Kasumi-1 (cell line): ENCODE data around the gene MRPS18B.
"Not testable (repeated sequence)": the region's sequence is repeated elsewhere in the genome, so short reads cannot be mapped to it uniquely, and the experiment has no call there.

Source experiments
- DNase-seq, 2 experiments: peaks; one replicate each; lab custom pipeline; 2025; lab: John Stamatoyannopoulos, UW

Gene MRPS18B

GRCh38 chr6:30641048-30641447 is 23.4 kb downstream of the MRPS18B start:
- peak; percentile 49 to 63 for DNase-seq

DNA sequence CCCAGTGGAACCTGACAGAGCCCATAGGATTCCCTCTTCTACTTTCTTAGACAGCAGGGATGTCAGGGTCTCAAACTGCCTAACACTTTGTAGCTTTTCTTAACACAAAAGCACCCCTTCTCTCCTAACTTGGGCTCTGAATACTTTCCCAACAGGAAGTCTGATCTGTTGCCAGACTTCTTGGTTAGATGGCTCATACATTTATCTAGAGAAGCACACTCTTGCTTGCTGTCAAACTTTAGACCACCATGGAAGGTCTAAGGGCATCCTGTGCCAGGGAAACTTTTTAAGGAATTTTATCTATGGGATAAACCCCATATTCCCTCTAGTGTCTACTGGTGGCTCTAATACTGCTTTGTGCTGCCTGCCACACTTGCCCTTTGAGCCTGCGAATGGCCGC is 26.0 kb downstream of the MRPS18B start:
- peak in 1 of 2 experiments; percentile 21 for DNase-seq

DNA sequence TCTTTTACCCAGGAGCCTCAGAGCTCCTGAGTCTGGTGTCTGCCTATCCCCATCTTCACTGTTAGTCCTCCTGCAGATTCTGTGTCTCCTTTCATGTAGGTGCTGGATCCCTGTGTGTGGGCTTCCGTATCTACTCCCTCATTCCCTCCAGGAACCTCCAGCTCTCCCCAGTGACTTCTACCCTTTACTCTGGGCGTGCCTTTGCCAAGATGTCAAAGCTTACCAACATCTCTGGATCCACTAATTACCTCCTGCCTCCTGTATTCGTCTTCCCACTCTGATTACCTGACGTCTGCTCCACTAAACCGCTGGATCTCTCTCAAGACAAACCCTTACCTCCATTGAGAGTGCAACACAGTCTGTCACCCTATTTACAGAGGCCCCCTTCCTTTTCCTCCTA is 27.1 kb downstream of the MRPS18B start:
- no peak for DNase-seq

- no peak for DNase-seq
Measured at GRCh38 chr6:30645989-30646388, 28.3 kb downstream of the MRPS18B start.

DNA sequence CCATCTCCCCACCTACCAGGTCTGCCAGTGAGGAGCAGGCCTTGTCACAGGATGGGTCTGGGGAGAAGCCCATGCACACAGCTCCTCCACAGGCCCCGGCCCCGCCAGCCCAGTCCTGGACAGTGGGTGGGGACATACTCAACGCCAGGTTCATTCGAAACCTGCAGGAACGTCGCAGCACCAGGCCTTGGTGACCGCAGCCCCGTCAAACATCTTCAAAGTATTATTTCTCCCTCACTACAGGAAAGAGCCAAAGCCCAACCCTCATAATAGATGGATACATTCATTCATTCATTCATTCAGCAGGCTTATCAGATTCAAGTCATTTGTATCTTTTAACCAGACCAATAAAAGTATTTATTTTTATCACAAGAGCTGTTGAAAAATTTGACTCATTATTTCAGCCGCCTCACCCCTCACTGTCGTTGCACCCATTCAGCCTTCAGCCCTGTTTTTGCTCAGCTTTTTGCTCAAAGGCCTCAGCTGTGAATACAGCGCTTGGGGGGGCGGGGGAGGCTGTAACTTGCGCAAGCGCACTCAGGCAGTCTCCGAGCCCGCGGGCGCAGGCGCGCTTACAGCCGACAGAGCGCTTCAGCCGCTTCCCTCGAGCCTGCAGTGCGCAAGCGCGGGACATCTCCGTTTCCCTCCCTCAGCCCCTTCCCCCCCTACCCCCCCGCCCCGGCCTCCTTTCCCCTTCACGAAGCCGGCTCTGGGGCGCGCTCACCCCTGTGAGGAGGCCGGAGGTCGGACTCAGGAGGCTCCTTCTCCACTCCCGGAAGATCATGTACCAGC is 29.0 kb downstream of the MRPS18B start, which contains the start of gene C6orf136:
C6orf136 (plus strand) TSS at position 684 of the 792 bp plus-strand sequence; CDS start at position 783, 99 bp downstream.
- DNase-seq: peak; percentile 88 to 89

DNA sequence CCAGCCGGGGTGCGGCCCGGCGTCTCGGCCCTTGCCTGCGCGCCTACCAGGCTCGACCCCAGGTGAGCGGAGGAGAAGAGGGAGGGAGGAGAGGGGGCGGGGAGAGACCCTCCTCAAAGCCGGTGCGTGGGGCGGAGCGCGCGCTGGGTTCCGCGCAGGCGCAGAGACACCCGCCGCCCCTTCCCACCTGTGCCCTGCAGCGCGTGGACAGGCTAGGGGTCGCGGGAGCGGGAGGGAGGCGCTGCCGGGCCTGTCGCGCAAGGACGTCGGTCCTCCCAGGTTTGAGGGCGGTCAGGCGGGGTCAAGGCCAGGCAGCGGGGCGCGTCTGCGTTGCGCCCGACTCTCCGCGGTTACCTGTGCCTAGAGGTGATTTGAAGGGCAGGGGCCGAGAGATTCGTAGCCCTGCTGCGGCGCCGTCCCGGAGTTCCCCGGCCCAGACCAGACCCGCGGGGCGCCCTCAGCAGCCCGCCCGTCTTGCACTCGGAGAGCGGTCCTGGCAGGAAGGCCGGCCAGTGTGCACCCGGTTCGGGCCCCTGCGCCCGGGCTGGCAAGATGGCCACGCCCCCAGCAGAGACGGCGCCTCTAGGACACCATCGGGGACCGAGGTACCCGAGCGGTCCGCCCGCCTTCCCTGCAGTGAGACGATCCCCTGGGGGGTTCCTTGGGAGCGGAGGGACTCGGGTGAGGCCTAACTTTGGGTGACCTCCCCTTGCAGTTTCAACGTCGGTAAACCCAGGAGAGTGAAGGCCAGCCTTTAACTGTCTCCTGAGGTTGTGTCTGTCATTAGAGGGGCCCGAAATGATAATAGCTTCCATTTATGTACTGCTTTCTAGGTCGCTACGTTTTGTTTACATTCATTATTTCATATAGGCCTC is 29.8 kb downstream of the MRPS18B start:
- DNase-seq: peak; percentile 68 to 71

GRCh38 chr6:30651143-30651542 is 33.5 kb downstream of the MRPS18B start:
- DNase-seq: no peak

DNA sequence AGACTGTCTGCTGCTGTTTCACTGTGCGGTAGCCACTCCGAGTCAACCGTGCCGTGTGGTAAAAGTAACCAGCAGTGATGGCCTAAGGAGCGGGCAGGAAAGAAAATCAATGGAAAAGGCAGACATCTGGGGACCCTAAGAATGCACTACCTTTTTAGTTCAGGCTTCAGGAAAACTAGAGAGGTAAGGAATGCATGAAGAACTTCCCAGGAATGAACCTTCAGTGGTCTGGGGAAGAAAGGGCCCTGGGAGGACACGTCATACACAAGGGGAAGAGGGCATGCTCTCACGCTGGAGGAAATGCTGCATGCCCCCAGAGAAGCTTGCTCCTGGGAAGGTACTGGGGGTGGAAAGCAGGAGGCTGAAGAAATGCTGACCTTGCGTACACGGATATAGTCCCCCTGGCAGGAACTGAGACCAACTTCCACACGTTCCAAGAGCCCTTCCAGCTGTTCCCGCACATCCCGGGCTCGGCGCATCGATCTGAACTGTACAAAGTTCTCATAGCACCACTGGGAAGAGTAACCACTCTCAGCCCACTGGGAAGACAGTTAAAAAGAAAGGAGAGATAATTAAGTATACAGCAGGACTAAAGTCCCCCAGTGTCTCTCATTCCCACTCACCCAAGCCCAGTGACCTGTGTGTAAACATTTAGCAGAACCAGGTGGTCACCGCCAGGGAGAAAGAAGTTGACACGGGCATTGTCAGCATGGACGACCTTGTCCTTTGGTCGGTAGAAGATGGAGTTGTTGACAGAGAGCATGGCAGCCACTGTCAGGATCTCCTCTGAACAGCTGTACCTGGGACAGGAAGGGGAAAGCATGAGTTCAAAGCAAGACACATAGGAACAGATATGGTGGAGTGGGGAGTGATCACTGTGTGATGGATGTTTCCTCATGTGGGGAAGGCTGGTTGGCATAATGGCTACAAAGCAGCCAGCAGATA is 37.4 kb downstream of the MRPS18B start:
- DNase-seq: no peak

DNA sequence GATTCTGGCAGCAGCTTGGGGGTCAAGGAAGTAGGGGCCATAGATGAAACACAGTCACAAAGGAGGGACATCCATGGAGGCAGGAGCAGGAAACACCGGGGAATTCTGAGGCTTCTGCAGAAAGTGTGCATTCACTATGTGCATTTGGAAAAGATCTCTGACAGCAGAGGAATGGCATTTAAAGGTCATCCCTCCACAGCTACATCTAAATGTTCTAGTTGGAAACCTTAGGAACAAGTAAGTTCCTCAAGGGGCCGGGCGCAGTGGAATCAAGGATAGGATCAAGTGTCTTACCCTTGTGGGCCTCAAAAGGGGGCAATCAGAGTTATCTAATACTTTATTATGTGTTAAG is 38.1 kb downstream of the MRPS18B start:
- DNase-seq: no peak

GRCh38 chr6:30656513-30656912 is 38.9 kb downstream of the MRPS18B start:
- peak; percentile 78 to 84 for DNase-seq

GRCh38 chr6:30657454-30657853 is 39.8 kb downstream of the MRPS18B start:
- DNase-seq: no peak

GRCh38 chr6:30657922-30658321 is 40.3 kb downstream of the MRPS18B start:
- not testable (repeated sequence) for DNase-seq

GRCh38 chr6:30664994-30665767 is 47.5 kb downstream of the MRPS18B start:
- no peak for DNase-seq

DNA sequence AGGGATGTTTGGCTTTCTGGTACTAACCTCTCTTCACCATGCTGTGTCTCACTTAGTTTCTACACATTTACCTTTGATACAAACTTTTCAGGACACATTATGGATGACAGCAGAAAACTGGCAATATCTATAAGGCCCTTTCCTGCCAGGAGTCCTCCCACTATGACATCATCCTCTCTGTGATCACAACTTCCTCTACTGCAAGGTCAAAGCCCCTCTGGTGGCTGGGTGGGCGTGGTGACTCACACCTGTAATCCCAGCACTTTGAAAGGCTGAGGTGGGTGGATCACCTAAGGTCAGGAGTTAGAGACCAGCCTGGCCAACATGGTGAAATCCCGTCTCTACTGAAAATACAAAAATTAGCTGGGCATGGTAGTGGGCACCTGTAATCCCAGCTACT is 48.7 kb downstream of the MRPS18B start:
- DNase-seq: not testable (repeated sequence)

DNA sequence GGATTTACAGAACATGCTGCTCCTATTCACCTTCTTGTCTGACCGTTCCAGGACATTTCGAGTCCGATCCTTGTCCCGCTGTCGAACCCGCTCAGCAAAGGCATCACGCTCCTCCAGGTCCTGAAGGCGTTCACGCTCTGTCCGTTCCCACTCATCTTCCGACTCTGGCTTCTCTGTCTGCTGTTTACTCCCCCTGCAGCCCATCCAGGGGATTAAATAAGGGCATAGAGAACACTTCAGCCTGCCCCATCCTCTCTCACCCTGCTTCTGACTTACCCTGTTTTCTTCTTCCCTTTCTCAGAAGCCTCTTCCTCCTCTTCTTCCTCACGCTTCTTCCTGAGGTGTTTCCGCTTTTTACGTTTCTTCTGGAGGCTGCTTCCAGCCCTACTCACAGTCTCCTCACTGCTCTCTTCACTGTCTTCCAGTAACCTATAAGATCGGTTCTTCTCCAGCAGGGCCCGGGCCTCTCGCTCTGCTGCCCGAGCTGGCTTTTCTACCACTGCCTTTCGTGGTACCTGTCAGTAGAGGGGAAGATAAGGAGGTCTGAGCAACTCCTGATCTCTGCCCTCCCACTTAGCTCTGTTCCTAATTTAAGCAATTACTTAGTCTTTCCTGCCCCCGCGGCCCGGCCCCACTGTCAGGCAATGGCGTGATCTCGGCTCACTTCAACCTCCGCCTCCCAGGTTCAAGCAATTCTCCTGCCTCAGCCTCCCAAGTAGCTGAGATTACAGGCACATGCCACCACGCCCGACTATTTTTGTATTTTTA is 53.3 kb downstream of the MRPS18B start:
- DNase-seq: peak; percentile 68 to 79

GRCh38 chr6:30672445-30673253 is 55.0 kb downstream of the MRPS18B start, which contains the start of gene DHX16:
Gene DHX16, minus strand, starts transcription at chr6:30673006. Its CDS starts 165 bp downstream, at chr6:30672841.
- DNase-seq: peak; percentile 96 to 97
